ENCODE results near the gene SLC22A31. TPM values are rescaled to one million over a fixed set of nuclear protein-coding genes. Genes with fewer than 3 reads are reported as not detected.

Gene SLC22A31
- total and polyA plus RNA-seq, 4 donors, result 0.11 to 0.44 (median 0.30) TPM; not detected in 1

DNA sequence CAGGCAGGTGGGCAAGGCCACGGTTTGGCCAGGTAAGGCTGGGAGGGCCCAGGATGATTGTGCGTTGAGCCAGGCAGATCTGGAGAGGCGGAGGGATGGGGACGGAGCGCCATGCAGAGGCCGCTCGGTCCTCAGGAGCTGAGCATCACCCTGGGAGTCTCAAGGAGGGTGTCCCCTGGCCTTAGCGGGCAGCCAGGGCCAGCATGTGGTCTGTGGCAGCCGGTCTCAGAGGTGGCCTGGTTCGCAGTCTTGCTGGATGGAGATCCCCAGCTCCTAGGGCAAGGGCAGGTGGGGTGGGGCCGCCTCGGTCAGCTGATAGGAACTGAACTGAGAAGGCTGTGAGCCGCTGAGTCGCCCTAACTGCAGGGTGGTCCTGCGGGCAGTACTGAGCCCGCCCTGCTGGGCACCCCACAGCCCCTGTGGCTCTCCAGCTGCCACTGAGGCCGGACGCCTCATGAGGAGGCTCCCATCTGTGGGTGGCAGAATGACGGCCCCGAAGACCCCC lies 40.4 kb downstream of the SLC22A31 start:
- Histone ChIP-seq H3K4me3 (ENCODE audit: low read depth, low read length) (no peak overlapping the region), H3K4me1 (ENCODE audit: control insufficient read depth, insufficient read depth, low read length) (peaks cover 47% of the 10 kb centered on the region), H3K9me3 (ENCODE audit: control insufficient read depth, insufficient read depth, low read length) (no peaks in the 10 kb centered on the region), H3K27me3 (ENCODE audit: control insufficient read depth, insufficient read depth, low read length) (no peaks in the 10 kb centered on the region), H3K27ac (ENCODE audit: low read depth, low read length) (no peak overlapping the region), H3K36me3 (ENCODE audit: control insufficient read depth, insufficient read depth, low read length) (peaks cover 5% of the 10 kb centered on the region)
- 91% methylated on average over 20 of the region's 20 CpGs for WGBS (ENCODE audit: insufficient coverage)
- no peak for DNase-seq (ENCODE audit: low read depth in 4 of 6, low spot score in 6 of 6)

DNA sequence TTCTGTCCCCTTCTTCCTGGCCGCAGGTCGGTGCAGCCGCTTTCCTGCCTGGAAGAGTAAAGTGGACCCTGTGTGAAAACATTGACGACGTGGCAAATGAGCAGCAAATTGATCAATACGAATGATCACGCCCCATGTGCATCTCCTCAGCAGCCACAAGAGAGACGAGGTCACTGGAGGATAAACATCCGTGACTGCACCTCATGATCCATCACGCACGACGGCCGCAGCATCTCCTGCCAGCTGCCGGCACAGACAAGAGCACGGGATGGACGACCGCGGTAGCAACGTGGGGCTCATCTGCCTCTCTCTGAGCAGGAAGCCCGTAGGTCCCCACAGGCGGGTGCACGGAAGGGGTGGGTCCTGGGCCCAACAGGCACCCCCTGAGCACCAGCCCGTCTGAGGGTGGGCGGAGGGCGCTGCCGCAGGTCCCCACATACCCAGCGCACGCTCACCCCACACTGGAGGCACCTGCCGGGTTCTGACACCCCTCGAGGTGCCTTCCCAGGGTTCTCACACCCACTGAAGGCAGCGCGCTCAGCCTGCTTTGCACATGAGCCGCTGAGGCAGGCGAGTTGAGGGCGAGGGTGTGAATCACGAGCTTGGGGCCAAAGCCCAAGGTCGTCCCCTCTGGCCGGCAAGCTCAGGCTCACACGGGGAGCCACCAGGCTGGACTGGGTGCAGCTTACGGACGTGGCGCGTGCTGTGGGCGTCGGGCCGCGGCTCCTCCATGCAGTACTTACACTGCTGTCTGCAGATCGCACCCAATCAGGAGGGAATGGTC lies 41.1 kb downstream of the SLC22A31 start:
- WGBS (ENCODE audit: insufficient coverage), result 86% methylated on average over 48 of the region's 48 CpGs
- DNase-seq (ENCODE audit: low read depth in 4 of 6, low spot score in 6 of 6), result no peak
- no peaks in the 10 kb centered on the region for H3K9me3 ChIP-seq (ENCODE audit: control insufficient read depth, insufficient read depth, low read length)
- H3K4me1 ChIP-seq (ENCODE audit: control insufficient read depth, insufficient read depth, low read length), result peaks cover 47% of the 10 kb centered on the region
- peaks cover 10% of the 10 kb centered on the region for H3K36me3 ChIP-seq (ENCODE audit: control insufficient read depth, insufficient read depth, low read length)
- no peaks in the 10 kb centered on the region for H3K27me3 ChIP-seq (ENCODE audit: control insufficient read depth, insufficient read depth, low read length)
- no peak overlapping the region for H3K27ac ChIP-seq (ENCODE audit: low read depth, low read length)
- no peak overlapping the region for H3K4me3 ChIP-seq (ENCODE audit: low read depth, low read length)

DNA sequence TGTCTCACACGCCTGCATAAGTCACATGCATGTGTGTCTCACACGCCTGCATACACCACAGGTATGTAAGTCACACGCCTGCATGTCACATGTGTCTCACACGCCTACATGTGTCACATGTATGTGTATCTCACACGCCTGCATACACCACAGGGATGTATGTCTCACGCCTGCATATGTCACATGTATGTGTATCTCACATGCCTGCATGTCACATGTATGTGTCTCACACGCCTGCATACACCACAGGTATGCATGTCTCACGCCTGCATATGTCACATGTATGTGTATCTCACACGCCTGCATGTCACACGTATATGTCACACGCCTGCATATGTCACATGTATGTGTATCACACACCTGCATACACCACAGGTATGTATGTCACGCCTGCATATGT lies 42.6 kb downstream of the SLC22A31 start:
- 91% methylated on average over 12 of the region's 12 CpGs for WGBS (ENCODE audit: insufficient coverage)
- DNase-seq (ENCODE audit: low read depth in 4 of 6, low spot score in 6 of 6), result no peak
- H3K27ac ChIP-seq (ENCODE audit: low read depth, low read length), result no peak overlapping the region
- H3K9me3 ChIP-seq (ENCODE audit: control insufficient read depth, insufficient read depth, low read length), result no peaks in the 10 kb centered on the region
- H3K27me3 ChIP-seq (ENCODE audit: control insufficient read depth, insufficient read depth, low read length), result no peaks in the 10 kb centered on the region
- no peak overlapping the region for H3K4me3 ChIP-seq (ENCODE audit: low read depth, low read length)
- peaks cover 24% of the 10 kb centered on the region for H3K36me3 ChIP-seq (ENCODE audit: control insufficient read depth, insufficient read depth, low read length)
- peaks cover 41% of the 10 kb centered on the region for H3K4me1 ChIP-seq (ENCODE audit: control insufficient read depth, insufficient read depth, low read length)

DNA sequence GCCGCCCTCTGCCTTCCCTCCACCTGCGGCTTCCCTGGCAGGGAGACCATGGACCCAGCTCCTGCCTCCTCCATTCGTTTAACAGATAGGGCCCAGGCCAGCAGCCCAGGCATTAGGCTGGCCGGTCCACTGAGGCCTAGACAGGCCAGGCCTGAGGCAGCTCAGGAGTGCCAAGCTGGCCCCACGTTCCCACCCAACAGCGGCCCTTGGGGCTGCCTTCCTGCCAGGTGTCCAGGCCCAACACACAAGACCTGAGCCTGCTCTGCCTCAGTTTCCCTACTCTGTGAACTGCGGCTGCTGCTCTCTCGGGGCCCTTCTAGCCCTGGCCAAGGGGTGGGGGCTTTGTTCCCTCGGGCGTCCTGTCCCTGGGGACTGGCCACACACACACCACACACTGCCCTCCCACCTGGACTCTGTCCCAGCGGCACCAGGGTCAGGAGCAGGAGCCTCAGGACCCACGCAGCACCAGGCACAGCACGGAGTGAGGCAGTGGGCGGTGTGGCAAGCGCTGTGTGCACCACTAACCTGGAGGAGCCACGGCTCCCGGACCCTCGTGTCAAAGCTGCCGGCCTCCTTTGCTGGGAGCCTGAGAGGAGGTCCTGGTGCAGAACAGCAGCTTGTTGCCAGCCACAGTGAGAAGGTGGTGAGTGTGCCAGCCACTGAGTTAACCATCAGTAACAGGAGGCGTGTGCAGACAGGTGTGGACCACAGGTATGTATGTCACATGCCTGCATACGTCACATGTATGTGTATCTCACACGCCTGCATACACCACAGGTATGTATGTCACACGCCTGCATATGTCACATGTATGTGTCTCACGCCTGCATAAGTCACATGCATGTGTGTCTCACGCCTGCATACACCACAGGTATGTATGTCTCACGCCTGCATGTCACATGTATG lies 43.3 kb downstream of the SLC22A31 start:
- H3K27me3 ChIP-seq (ENCODE audit: control insufficient read depth, insufficient read depth, low read length), result no peaks in the 10 kb centered on the region
- no peak for DNase-seq (ENCODE audit: low read depth in 4 of 6, low spot score in 6 of 6)
- peaks cover 31% of the 10 kb centered on the region for H3K36me3 ChIP-seq (ENCODE audit: control insufficient read depth, insufficient read depth, low read length)
- H3K4me1 ChIP-seq (ENCODE audit: control insufficient read depth, insufficient read depth, low read length), result peaks cover 33% of the 10 kb centered on the region
- no peak overlapping the region for H3K4me3 ChIP-seq (ENCODE audit: low read depth, low read length)
- no peak overlapping the region for H3K27ac ChIP-seq (ENCODE audit: low read depth, low read length)
- no peaks in the 10 kb centered on the region for H3K9me3 ChIP-seq (ENCODE audit: control insufficient read depth, insufficient read depth, low read length)
- 77% methylated on average over 25 of the region's 26 CpGs for WGBS (ENCODE audit: insufficient coverage)

DNA sequence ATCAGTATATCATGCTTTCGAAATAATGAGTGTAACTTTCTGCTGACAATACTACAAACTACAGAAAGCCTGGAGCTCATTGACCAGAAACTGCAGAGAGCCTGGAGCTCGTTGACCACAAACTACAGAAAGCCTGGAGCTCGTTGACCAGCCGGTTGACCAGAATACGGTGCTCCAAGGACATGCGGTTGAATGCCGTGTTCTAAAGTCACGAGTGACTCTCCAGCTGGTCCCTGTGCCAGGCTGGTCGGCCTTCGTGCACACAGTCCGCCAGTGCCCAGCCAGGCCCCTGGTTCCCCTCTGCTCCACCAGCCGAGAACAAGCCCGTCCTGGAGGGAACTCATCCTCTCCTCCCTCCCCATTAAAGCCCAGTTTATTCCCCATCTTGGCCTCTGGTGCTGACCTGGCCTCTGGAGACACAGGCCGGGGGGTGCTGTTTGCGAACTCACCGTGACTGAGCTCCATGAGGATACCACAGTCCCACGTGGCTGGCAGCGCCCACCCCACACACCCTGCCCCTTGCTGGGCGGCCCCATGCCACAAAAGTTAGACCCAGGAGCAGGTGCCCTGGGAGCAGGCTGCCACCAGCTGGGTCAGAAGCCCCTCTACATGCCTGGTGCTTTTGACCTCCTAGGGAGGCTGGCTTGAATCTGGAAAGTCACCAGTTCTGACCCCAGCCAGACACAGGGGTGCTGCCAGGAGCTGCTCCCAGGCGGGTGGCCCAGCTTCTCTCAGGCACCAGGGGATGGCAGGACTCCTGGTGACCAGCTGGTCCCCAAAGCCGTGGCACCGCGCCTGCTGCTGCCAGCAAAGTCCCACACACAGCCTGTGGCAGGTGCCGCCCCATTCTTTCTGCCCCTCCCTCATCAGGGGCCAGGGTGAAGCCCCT lies 44.2 kb downstream of the SLC22A31 start:
- WGBS (ENCODE audit: insufficient coverage), result 63% methylated on average over 24 of the region's 24 CpGs
- Histone ChIP-seq H3K36me3 (ENCODE audit: control insufficient read depth, insufficient read depth, low read length) (peaks cover 34% of the 10 kb centered on the region), H3K27ac (ENCODE audit: low read depth, low read length) (peak overlapping the region; percentile 15), H3K4me1 (ENCODE audit: control insufficient read depth, insufficient read depth, low read length) (peaks cover 27% of the 10 kb centered on the region), H3K9me3 (ENCODE audit: control insufficient read depth, insufficient read depth, low read length) (no peaks in the 10 kb centered on the region), H3K27me3 (ENCODE audit: control insufficient read depth, insufficient read depth, low read length) (no peaks in the 10 kb centered on the region), H3K4me3 (ENCODE audit: low read depth, low read length) (no peak overlapping the region)
- DNase-seq (ENCODE audit: low read depth in 4 of 6, low spot score in 6 of 6), result no peak

DNA sequence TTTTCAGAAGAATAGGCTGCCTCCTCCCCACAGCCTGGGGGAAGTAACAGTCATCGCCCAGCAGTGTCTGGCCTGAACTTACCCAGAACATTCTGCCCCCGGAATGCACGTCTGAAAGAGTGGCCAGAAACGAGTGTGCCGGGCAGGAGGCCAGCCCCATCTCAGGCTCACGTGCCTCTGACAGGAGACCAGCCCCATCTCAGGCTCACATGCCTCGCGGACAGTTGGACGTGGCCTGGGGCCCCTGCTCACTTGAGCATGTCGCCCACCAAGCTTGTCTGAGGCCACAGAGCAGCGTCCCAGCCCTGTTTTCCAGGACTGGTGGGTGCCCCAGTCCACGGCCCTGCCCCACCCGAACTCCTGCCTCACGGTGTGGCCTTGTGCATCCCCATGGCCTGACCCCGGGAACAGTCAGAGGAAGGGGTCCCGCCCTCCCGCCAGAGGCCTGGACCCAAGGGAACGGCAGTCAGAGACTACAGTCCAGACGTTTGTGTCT lies 45.1 kb downstream of the SLC22A31 start:
- peak in 1 of 6 donors; percentile 46 for DNase-seq (ENCODE audit: low read depth in 4 of 6, low spot score in 6 of 6)
- H3K27me3 ChIP-seq (ENCODE audit: control insufficient read depth, insufficient read depth, low read length), result no peaks in the 10 kb centered on the region

DNA sequence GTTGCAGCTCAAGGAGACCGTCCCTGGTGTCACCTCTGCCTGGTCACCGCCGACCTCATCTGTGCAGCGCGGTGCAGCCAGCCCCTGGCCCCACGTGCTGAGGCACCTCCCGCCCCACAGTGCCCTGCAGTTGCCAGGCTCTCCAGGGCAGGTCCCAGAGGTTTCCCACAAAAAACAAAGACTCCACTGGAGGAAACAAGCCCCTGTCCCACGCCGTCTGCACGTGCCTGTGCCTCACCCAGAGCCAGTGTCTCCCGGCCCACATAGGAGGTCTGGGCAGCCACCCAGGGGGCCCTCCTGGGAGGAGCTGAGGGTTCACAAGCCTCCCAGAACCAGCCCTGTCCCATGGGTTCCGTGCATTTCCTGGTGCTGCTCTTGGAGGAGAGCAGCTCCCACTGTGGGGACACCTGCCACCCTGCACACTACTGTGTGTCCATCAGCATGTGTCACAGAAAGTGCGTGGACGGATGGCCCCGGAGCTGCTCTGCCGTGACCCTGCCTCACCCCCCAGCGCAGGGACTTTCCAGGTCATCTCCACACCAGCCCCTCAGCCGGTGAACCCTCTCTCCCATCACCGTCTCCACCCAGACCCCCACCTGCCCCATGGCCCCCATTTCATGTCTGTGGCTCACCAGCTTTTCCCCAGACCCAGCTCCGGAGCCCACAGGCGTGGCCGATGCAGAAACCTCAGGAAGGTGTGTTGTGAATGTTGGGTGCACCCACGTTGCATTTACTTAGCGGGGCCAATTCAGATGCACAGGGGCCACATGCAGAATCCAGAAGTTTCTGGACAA lies 45.8 kb downstream of the SLC22A31 start:
- 78% methylated on average over 18 of the region's 24 CpGs for WGBS (ENCODE audit: insufficient coverage)
- Histone ChIP-seq H3K4me1 (ENCODE audit: control insufficient read depth, insufficient read depth, low read length) (peaks cover 27% of the 10 kb centered on the region), H3K27ac (ENCODE audit: low read depth, low read length) (no peak overlapping the region), H3K9me3 (ENCODE audit: control insufficient read depth, insufficient read depth, low read length) (no peaks in the 10 kb centered on the region), H3K27me3 (ENCODE audit: control insufficient read depth, insufficient read depth, low read length) (no peaks in the 10 kb centered on the region), H3K4me3 (ENCODE audit: low read depth, low read length) (no peak overlapping the region), H3K36me3 (ENCODE audit: control insufficient read depth, insufficient read depth, low read length) (peaks cover 47% of the 10 kb centered on the region)
- no peak for DNase-seq (ENCODE audit: low read depth in 4 of 6, low spot score in 6 of 6)

More for the DNA sequence above, 45.1 kb downstream of the SLC22A31 start:
- Histone ChIP-seq H3K9me3 (ENCODE audit: control insufficient read depth, insufficient read depth, low read length) (no peaks in the 10 kb centered on the region), H3K27ac (ENCODE audit: low read depth, low read length) (peak overlapping the region; percentile 15), H3K4me3 (ENCODE audit: low read depth, low read length) (no peak overlapping the region), H3K36me3 (ENCODE audit: control insufficient read depth, insufficient read depth, low read length) (peaks cover 42% of the 10 kb centered on the region), H3K4me1 (ENCODE audit: control insufficient read depth, insufficient read depth, low read length) (peaks cover 27% of the 10 kb centered on the region)
- 41% methylated on average over 16 of the region's 19 CpGs for WGBS (ENCODE audit: insufficient coverage)

DNA sequence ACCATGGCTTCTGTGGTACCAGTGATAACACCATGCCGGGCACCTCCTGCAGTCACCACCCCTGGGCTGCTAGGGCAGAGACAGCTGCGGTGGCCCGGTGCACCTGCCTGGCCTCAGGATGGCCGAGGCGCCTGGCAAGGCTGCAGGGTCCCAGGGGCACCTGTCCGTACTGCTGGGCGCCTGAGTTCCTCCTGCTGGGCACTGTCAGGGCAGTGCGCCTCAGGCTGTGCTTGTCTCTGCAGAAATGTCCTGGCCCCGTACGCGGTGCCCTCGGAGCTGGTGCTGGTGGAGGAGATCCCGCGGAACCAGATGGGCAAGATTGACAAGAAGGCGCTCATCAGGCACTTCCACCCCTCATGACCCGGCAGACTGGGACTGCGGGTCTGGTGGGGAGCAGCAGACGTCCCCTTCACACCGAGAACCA lies 46.5 kb downstream of the SLC22A31 start:
- WGBS (ENCODE audit: insufficient coverage), result 87% methylated on average over 17 of the region's 19 CpGs
- H3K27me3 ChIP-seq (ENCODE audit: control insufficient read depth, insufficient read depth, low read length), result no peaks in the 10 kb centered on the region

More for the DNA sequence above, 46.5 kb downstream of the SLC22A31 start:
- peaks cover 52% of the 10 kb centered on the region for H3K36me3 ChIP-seq (ENCODE audit: control insufficient read depth, insufficient read depth, low read length)
- no peak overlapping the region for H3K27ac ChIP-seq (ENCODE audit: low read depth, low read length)
- H3K4me3 ChIP-seq (ENCODE audit: low read depth, low read length), result no peak overlapping the region
- DNase-seq (ENCODE audit: low read depth in 4 of 6, low spot score in 6 of 6), result no peak
- peaks cover 4% of the 10 kb centered on the region for H3K9me3 ChIP-seq (ENCODE audit: control insufficient read depth, insufficient read depth, low read length)
- peaks cover 27% of the 10 kb centered on the region for H3K4me1 ChIP-seq (ENCODE audit: control insufficient read depth, insufficient read depth, low read length)
